ENCODE measurements around the gene EDARADD. TPM values are rescaled to one million over a fixed set of nuclear protein-coding genes. Genes with fewer than 3 reads are reported as not detected.
"Not testable (repeated sequence)": the region's sequence is repeated elsewhere in the genome, so short reads cannot be mapped to it uniquely, and the experiment has no call there.

Gene EDARADD
- polyA plus RNA-seq, 1 donor (not counting 4 experiments of a cell fraction or from before 2014, with no cell fraction given), result 12.3 TPM

DNA sequence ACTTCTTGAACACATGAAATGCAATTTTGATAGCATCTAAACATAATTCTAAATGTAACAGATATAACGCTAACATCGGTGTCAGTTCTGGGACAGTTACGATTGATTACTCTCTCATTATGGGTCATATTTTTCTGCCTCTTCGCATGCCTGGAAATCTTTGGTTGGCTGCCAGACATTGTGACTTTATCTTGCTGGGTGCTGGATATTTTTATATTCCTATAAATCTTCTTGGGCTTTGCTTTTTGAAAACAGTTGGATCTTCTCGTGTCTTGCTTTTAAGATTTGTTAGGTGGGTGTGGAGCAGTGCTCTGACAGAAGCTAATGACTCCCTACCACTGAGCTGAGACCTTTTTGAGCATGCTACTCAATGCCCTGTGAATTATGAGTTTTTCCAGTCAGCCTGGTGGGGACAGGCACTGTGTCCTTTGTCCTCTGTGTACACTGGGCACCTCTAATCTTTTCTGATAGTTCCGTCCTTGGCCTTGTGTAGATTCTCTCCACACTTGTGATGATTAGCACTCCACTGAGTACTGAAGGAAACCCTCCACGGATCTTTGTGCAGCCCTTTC is 28.0 kb upstream of the EDARADD start:
- H3K9me3 ChIP-seq (ENCODE audit: control insufficient read depth, low read depth, low read length), result no peaks in the 10 kb centered on the region
- H3K9me1 ChIP-seq (ENCODE audit: control insufficient read depth, extremely low read depth, insufficient read depth, low read length), result no peaks in the 10 kb centered on the region
- H3K4me3 ChIP-seq (ENCODE audit: control insufficient read depth in 2 of 3, extremely low read depth in 1 of 3, insufficient read depth in 2 of 3, low read depth in 1 of 3, low read length in 3 of 3), result no peak overlapping the region
- peaks cover 3% of the 10 kb centered on the region for H3K27me3 ChIP-seq (ENCODE audit: control insufficient read depth, extremely low read depth, insufficient read depth, low read length)
- no peaks in the 10 kb centered on the region for H3K4me1 ChIP-seq (ENCODE audit: control insufficient read depth, extremely low read depth, insufficient read depth, low read length)
- no peaks in the 10 kb centered on the region for H4K20me1 ChIP-seq (ENCODE audit: control insufficient read depth, extremely low read depth, insufficient read depth, low read length)
- no peak overlapping the region for H3K9ac ChIP-seq (ENCODE audit: control insufficient read depth, extremely low read depth, insufficient read depth, low read length)
- H3K79me2 ChIP-seq (ENCODE audit: control insufficient read depth, insufficient read depth, low read length), result no peaks in the 10 kb centered on the region
- no peak overlapping the region for H2AFZ ChIP-seq (ENCODE audit: control insufficient read depth, low read length)
- FAIRE-seq (no peak), DNase-seq (ENCODE audit: low read depth, low spot score) (no peak)
- no peak for TF ChIP-seq EZH2 (IDR thresholded peaks at IDR 0.05; ENCODE audit: low read length)
- TF ChIP-seq, protein P1, sequence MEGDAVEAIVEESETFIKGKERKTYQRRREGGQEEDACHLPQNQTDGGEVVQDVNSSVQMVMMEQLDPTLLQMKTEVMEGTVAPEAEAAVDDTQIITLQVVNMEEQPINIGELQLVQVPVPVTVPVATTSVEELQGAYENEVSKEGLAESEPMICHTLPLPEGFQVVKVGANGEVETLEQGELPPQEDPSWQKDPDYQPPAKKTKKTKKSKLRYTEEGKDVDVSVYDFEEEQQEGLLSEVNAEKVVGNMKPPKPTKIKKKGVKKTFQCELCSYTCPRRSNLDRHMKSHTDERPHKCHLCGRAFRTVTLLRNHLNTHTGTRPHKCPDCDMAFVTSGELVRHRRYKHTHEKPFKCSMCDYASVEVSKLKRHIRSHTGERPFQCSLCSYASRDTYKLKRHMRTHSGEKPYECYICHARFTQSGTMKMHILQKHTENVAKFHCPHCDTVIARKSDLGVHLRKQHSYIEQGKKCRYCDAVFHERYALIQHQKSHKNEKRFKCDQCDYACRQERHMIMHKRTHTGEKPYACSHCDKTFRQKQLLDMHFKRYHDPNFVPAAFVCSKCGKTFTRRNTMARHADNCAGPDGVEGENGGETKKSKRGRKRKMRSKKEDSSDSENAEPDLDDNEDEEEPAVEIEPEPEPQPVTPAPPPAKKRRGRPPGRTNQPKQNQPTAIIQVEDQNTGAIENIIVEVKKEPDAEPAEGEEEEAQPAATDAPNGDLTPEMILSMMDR (optimal IDR thresholded peaks at IDR 0.05 in 1 of 3, IDR thresholded peaks at IDR 0.05 in 1 of 3, conservative IDR thresholded peaks at IDR 0.05 in 1 of 3; ENCODE audit: extremely low read depth in 1 of 3, insufficient read depth in 2 of 3, low read length in 3 of 3), result no peak
- no peak overlapping the region for H3K4me2 ChIP-seq (ENCODE audit: control insufficient read depth, extremely low read depth, insufficient read depth, low read depth, low read length)
- no peak overlapping the region for H3K27ac ChIP-seq (ENCODE audit: control insufficient read depth, insufficient read depth, low read length)
- no peaks in the 10 kb centered on the region for H3K36me3 ChIP-seq (ENCODE audit: control insufficient read depth in 2 of 2, extremely low read depth in 1 of 2, insufficient read depth in 2 of 2, low read length in 2 of 2)
- dilution Hi-C loops (cut with MboI; ENCODE audit: extremely low pct_ligation_motif_present, low sequenced_read_pairs), result no loop called here

DNA sequence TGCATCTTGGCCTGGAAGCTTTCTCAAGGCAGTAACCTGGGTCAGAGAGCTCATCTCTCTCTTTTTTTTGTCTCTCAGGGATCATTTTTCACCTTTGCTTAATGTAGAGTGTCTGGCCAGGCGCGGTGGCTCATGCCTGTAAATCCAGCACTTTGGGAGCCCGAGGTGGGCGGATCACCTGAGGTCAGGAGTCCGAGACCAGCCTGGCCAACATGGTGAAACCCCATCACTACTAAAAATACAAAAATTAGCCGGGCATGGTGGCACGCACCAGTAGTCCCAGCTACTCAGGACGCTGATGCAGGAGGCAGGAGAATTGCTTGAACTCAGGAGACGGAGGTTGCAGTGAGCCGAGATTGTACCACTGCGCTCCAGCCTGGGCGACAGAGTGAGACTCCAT is 27.4 kb upstream of the EDARADD start:
- H3K9ac ChIP-seq (ENCODE audit: control insufficient read depth, extremely low read depth, insufficient read depth, low read length); H3K9me1 ChIP-seq (ENCODE audit: control insufficient read depth, extremely low read depth, insufficient read depth, low read length); H3K27me3 ChIP-seq (ENCODE audit: control insufficient read depth, extremely low read depth, insufficient read depth, low read length); H3K36me3 ChIP-seq (ENCODE audit: control insufficient read depth in 2 of 2, extremely low read depth in 1 of 2, insufficient read depth in 2 of 2, low read length in 2 of 2); H3K9me3 ChIP-seq (ENCODE audit: control insufficient read depth, low read depth, low read length); FAIRE-seq; H3K4me3 ChIP-seq (ENCODE audit: control insufficient read depth in 2 of 3, extremely low read depth in 1 of 3, insufficient read depth in 2 of 3, low read depth in 1 of 3, low read length in 3 of 3); H3K27ac ChIP-seq (ENCODE audit: control insufficient read depth, insufficient read depth, low read length); H3K79me2 ChIP-seq (ENCODE audit: control insufficient read depth, insufficient read depth, low read length); H3K4me1 ChIP-seq (ENCODE audit: control insufficient read depth, extremely low read depth, insufficient read depth, low read length); H2AFZ ChIP-seq (ENCODE audit: control insufficient read depth, low read length); dilution Hi-C loops (cut with MboI; ENCODE audit: extremely low pct_ligation_motif_present, low sequenced_read_pairs); DNase-seq (ENCODE audit: low read depth, low spot score); H3K4me2 ChIP-seq (ENCODE audit: control insufficient read depth, extremely low read depth, insufficient read depth, low read depth, low read length); H4K20me1 ChIP-seq (ENCODE audit: control insufficient read depth, extremely low read depth, insufficient read depth, low read length): not testable (repeated sequence)

DNA sequence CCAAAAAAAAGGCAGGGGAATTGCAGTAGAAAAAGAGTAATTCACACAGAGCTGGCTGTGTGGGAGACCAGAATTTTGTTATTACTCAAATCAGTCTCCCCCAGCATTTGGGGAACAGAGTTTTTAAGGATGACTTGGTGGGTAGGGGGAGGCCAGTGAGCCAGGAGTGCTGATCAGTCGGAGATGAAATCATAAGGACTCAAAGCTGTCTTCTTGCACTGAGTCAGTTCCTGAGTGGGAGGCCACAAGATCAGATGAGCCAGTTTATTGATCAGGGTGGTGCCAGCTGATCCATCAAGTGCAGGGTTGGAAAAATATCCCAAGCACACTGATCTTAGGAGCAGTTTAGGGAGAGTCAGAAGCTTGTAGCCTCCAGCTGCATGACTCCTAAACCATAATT is 23.7 kb upstream of the EDARADD start:
- dilution Hi-C loops (cut with MboI; ENCODE audit: extremely low pct_ligation_motif_present, low sequenced_read_pairs), result no loop called here

More for the DNA sequence above, 23.7 kb upstream of the EDARADD start:
- Histone ChIP-seq H3K9ac (ENCODE audit: control insufficient read depth, extremely low read depth, insufficient read depth, low read length) (no peak overlapping the region), H3K4me2 (ENCODE audit: control insufficient read depth, extremely low read depth, insufficient read depth, low read depth, low read length) (no peak overlapping the region), H3K9me3 (ENCODE audit: control insufficient read depth, low read depth, low read length) (no peaks in the 10 kb centered on the region), H3K4me1 (ENCODE audit: control insufficient read depth, extremely low read depth, insufficient read depth, low read length) (no peaks in the 10 kb centered on the region), H3K36me3 (ENCODE audit: control insufficient read depth in 2 of 2, extremely low read depth in 1 of 2, insufficient read depth in 2 of 2, low read length in 2 of 2) (no peaks in the 10 kb centered on the region), H4K20me1 (ENCODE audit: control insufficient read depth, extremely low read depth, insufficient read depth, low read length) (no peaks in the 10 kb centered on the region), H3K9me1 (ENCODE audit: control insufficient read depth, extremely low read depth, insufficient read depth, low read length) (no peaks in the 10 kb centered on the region), H3K4me3 (ENCODE audit: control insufficient read depth in 2 of 3, extremely low read depth in 1 of 3, insufficient read depth in 2 of 3, low read depth in 1 of 3, low read length in 3 of 3) (no peak overlapping the region), H3K27ac (ENCODE audit: control insufficient read depth, insufficient read depth, low read length) (no peak overlapping the region), H3K27me3 (ENCODE audit: control insufficient read depth, extremely low read depth, insufficient read depth, low read length) (no peaks in the 10 kb centered on the region), H3K79me2 (ENCODE audit: control insufficient read depth, insufficient read depth, low read length) (no peaks in the 10 kb centered on the region), H2AFZ (ENCODE audit: control insufficient read depth, low read length) (no peak overlapping the region)
- no peak for DNase-seq (ENCODE audit: low read depth, low spot score)
- FAIRE-seq, result no peak
- TF ChIP-seq EZH2 (IDR thresholded peaks at IDR 0.05; ENCODE audit: low read length), result no peak
- TF ChIP-seq, protein P1 (optimal IDR thresholded peaks at IDR 0.05 in 1 of 3, IDR thresholded peaks at IDR 0.05 in 1 of 3, conservative IDR thresholded peaks at IDR 0.05 in 1 of 3; ENCODE audit: extremely low read depth in 1 of 3, insufficient read depth in 2 of 3, low read length in 3 of 3), result no peak

All from keratinocyte (primary cell).